COLO668 (cell line): Measurements from ENCODE around the gene SLCO4C1.
"Not testable (repeated sequence)": the region's sequence is repeated elsewhere in the genome, so short reads cannot be mapped to it uniquely, and the experiment has no call there.

ENCODE experiments used
- DNase-seq: peaks from one replicate; lab custom pipeline; 2025; ENCODE audit not compliant: unreplicated experiment; lab: John Stamatoyannopoulos, UW

Gene SLCO4C1

GRCh38 chr5:102296178-102296817, at the start of gene SLCO4C1:
SLCO4C1 (minus strand) TSS chr5:102296284; CDS start chr5:102296262, 22 bp downstream.
- peak; percentile 86 for DNase-seq

- no peak for DNase-seq
Observed at GRCh38 chr5:102341681-102342288, 45.7 kb upstream of the SLCO4C1 start.

GRCh38 chr5:102324714-102325113, 28.6 kb upstream of the SLCO4C1 start:
- DNase-seq, result no peak

DNA sequence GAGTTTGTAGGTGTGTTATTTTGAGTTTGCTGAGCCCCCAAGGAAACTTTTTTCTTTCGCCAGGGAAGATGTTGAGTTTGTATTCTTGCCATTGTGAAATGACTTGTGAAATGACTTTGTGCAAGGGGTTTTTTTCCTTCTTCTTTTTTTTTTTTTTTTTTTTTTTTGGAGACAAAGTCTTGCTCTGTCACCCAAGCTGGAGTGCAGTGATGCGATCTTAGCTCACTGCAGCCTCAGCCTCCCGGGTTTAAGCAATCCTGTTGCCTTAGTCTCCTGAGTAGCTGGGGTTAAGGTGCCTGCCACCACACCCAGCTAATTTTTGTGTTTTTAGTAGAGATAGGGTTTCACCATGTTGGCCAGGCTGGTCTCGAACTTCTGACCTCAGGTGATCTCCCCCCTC, 22.7 kb upstream of the SLCO4C1 start:
- not testable (repeated sequence) for DNase-seq

- DNase-seq, result no peak
Observed at GRCh38 chr5:102314328-102314727, 18.2 kb upstream of the SLCO4C1 start.

- DNase-seq, result no peak
Observed at GRCh38 chr5:102313912-102314311, 17.8 kb upstream of the SLCO4C1 start.

DNA sequence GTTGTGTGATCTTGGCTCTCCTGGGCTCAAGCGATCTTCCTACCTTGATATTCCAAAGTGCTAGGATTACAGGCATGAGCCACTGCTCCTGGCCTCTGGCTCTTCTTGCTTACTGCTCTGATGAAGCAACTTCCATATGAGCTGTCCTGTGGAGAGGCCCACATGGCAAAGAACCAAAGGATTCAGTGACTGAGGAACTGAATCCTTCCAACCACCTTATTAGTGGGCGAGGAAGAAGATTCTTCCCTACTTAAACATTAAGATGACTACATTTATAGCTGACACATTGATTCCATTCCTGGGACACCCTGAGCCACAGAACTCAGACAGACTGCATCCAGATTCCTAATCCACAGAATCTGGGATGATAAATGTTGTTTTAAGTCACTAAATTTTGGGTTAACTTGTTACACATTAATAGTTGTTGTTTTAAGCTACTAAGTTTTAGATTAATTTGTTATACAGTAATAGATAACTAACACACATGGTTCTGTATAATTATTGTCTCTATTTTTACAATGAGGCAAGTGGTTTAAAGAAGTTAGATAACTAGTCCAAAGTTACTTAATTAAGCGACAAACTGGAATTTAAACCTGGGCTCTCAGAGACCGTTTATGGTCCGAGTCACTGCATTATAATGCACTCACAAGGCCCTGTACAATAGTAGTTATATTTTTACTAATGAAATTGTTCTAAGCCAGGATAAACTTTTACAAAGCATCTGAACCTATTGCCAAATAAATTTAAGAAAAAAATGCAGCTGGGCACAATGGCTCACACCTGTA, 16.7 kb upstream of the SLCO4C1 start:
- DNase-seq, result no peak

DNA sequence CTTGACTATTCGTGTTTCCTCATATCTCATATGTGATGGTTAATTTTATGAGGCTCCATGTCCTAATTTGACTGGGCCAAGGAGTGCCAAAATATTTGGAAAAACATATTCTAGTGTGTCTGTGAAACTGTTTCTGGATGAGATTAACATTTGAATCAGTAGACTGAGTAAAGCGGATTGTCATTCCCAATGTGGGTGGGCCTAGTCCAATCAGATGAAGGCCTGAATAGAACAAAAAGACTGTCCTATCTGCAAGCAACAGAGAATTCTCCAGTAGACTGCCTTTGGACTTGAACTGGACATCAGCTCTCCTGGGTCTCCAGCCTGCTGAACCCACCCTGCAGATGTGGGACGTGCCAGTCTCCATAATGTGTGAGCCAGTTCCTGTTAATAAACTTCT, 13.5 kb upstream of the SLCO4C1 start:
- no peak for DNase-seq

DNA sequence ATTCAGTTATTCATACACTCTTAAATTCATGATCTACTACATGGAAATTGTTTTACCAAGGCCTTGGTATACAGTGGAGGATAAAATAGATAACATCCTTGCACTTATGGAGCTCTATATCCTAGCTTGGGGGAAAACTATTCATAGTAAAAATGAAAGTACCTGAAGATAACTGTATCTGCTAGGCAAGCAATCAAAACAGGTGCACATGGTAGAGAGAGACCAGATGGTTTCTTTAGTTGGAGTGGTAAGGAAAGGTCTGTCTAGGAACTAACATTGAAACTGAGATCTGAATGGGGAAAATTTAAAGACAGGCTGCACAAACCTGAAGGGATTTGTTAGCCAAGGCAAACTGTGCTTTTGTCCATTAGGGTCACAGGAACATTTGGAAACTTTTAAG, 11.1 kb upstream of the SLCO4C1 start:
- DNase-seq, result no peak

- DNase-seq, result no peak
Observed at GRCh38 chr5:102306121-102306520, 10.0 kb upstream of the SLCO4C1 start.

- peak; percentile 18 for DNase-seq
Observed at GRCh38 chr5:102295534-102296177, 428 bp downstream of the SLCO4C1 start.

- no peak for DNase-seq
Observed at GRCh38 chr5:102294886-102295395, 1.1 kb downstream of the SLCO4C1 start.

DNA sequence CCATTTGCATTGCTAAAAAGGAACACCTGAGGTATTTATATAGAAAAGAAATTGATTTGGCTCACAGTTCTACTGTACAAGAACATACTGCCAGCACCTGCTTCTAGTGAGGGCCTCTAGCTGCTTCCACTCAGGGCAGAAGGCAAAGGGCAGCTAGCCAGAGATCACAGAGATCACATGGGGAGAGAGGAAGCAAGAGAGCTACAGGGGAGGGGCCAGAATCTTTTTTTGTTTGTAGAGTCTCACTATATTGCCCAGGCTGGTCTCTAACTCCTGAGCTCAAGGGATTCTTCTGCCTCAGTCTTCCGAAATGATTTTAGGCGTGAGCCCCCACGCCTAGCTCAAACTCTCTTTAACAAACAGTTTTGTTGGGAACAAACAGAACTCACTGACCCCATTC, 6.1 kb downstream of the SLCO4C1 start:
- no peak for DNase-seq

GRCh38 chr5:102289251-102289899, 6.7 kb downstream of the SLCO4C1 start:
- no peak for DNase-seq

- no peak for DNase-seq
Observed at GRCh38 chr5:102288630-102289029, 7.5 kb downstream of the SLCO4C1 start.

DNA sequence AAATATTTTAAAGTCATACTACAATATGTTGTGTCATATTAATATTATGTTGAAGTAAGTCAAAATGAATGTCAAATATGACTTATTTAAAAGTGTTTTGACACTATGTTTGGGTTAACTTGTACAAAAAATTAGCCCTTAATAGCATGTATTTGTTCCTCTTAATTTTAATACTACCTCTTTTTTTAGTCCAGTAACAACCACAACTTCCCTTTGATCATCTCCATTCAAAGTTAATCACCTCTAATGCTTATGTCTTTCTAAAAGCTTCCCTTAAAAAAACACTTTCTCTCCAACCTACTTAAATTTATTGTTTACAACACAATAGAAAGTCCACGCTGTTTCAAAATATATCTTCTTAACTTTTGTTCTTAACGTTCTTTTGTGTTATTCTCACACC, 9.6 kb downstream of the SLCO4C1 start:
- DNase-seq, result no peak

DNA sequence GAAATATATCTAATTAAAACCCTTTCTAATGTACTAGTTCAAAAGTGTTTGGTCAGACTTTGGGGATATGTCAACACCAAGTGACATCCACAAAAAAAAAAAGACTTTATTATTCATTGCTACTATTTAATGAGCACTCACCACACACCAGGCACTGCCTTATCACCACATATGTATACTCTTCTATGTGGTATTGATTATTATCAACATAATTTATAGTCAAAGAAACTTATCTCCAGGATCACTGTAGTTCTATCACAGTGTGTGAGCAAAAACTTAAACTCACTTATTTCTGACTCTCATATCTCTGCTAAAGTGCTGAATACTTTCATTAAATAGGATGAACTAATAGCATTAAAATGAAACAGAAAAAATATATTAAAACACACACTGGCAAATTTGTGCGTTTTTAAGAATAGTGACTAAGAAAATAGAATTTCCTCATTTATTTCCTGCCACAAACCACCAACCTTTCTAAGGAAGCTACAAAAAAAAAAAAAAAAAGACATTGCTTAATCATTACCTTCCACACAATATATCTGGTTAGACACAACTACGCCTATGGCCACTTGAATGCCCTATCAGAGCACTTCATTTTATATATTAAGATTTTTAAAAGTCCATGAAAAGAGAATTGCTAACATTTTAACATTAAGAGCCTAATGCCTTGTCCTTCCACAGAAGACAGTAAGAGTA, 12.8 kb downstream of the SLCO4C1 start:
- DNase-seq, result no peak

- no peak for DNase-seq
Observed at GRCh38 chr5:102279711-102280110, 16.4 kb downstream of the SLCO4C1 start.

- DNase-seq, result no peak
Observed at GRCh38 chr5:102278231-102278630, 17.9 kb downstream of the SLCO4C1 start.

DNA sequence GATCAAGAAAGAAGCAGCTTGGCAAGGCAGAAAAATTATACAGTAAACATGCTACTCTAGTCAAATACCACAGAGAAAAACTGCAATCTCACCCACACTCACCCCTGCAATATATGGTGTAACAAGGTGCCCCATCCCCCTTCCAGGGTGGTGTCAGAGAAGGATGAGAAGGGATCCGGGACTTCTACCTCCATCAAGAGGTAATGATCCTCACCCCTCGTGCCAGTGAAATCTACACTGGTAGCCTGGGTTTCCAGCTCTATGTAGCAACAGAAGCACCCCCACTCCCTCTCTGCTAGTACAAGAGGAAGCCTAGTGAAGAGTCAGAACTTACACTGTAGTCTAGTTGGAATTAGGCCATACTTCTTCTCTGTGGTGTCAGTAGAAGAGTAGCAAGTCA, 18.9 kb downstream of the SLCO4C1 start:
- no peak for DNase-seq
